Effector memory CD4-positive, alpha-beta T cell (primary cell): ENCODE results near the gene TMEM107.
"Not testable (repeated sequence)": the region's sequence is repeated elsewhere in the genome, so short reads cannot be mapped to it uniquely, and the experiment has no call there.

ENCODE experiments used
- DNase-seq, 3 donors: peaks; one replicate each; pipeline ENCODE4 v3.0.0-alpha.2; 2020
- H3K27ac ChIP-seq: 2 replicates; pipeline ENCODE4 v1.7.0; 2013; ENCODE audit warnings: mild to moderate bottlenecking, low read length, moderate library complexity; ENCODE audit not compliant: insufficient read depth, poor library complexity, severe bottlenecking
- H3K27me3 ChIP-seq: replicated peaks from 2 replicates; pipeline ENCODE4 v1.7.0; 2013; ENCODE audit warnings: mild to moderate bottlenecking, low read length; ENCODE audit not compliant: insufficient read depth, control insufficient read depth, poor library complexity, severe bottlenecking
- H3K36me3 ChIP-seq: 2 replicates; pipeline ENCODE4 v1.7.0; 2013; ENCODE audit warnings: mild to moderate bottlenecking, low read length, moderate library complexity; ENCODE audit not compliant: control insufficient read depth, insufficient read depth
- H3K4me1 ChIP-seq: 2 replicates; pipeline ENCODE4 v1.7.0; 2013; ENCODE audit warnings: low read length, mild to moderate bottlenecking; ENCODE audit not compliant: control insufficient read depth, insufficient read depth, poor library complexity, severe bottlenecking
- H3K4me3 ChIP-seq: 2 replicates; pipeline ENCODE4 v1.7.0; 2013; ENCODE audit warnings: low read length, low read depth, mild to moderate bottlenecking; ENCODE audit not compliant: insufficient read depth, poor library complexity, severe bottlenecking
- H3K9me3 ChIP-seq: 2 replicates; pipeline ENCODE4 v1.7.0; 2013; ENCODE audit warnings: mild to moderate bottlenecking, low read length, moderate library complexity; ENCODE audit not compliant: control insufficient read depth
- total RNA-seq, 3 donors: gene quantifications; one replicate each; lab custom pipeline; 2026; lab: John Stamatoyannopoulos, UW

The TMEM107 gene
- total RNA-seq: 18.7 to 168 (median 54.6) reads per million in 3 donors

GRCh38 chr17:8176197-8176940 is at the start of gene TMEM107:
Gene TMEM107 (minus strand): TSS chr17:8176380. CDS start chr17:8176286, 94 bp downstream.
- peak within 1 kb of the TSS; percentile 81 for H3K27ac ChIP-seq
- H3K9me3 ChIP-seq: no peaks in the 10 kb centered on the region
- DNase-seq: peak; percentile 73 to 84 (median 78)

DNA sequence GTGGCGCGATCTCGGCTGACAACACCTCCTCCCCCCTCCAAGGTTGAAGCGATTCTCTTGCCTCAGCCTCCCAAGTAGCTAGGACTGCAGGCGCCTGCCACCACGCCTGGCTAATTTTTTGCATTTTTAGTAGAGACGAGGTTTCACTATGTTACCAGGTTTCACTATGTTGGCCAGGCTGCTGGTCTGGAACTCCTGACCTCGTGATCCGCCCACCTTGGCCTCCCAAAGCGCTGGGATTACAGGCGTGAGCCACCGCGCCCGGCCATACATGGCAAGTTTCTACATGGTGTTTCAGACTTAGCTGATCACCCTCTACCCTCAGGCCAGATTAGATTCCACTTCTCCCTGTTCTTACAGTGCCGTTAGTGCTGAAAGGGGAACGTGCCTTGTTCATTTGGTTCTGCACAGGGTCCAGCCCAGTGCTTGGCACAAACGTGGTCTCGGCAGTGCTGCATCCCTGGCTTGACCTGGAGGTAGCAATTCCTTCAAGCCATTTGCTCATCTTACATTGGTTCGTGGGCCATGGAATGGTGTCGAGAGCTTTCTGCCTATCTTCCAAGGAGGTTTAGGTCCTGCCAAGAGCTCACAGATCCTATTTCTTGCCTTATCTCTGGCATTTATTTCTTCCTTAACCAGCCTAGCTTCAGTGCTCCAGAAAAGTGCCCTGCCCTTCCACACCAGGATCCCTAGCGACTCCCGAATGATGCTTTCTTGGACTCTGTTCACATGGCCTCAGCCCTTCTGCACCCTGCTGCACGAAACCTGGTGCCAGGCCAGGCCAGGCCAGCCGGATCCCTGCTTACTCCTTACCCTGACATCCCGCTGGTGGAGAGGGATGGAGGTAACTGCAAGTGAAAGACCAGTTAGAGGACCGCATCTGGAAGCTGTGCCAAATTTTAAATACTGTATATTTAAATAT is 49.0 kb upstream of the TMEM107 start:
- Histone ChIP-seq H3K27ac (no peak overlapping the region), H3K4me3 (no peak overlapping the region), H3K27me3 (no peaks in the 10 kb centered on the region), H3K36me3 (peaks cover 28% of the 10 kb centered on the region), H3K9me3 (no peaks in the 10 kb centered on the region), H3K4me1 (peaks cover 15% of the 10 kb centered on the region)
- DNase-seq: no peak

More at GRCh38 chr17:8176197-8176940, at the start of gene TMEM107:
- H3K4me1 ChIP-seq: peaks cover 31% of the 10 kb centered on the region
- H3K36me3 ChIP-seq: no peaks in the 10 kb centered on the region
- H3K27me3 ChIP-seq: no peaks in the 10 kb centered on the region
- H3K4me3 ChIP-seq: peak within 1 kb of the TSS; percentile 61

GRCh38 chr17:8223356-8224126 is 47.4 kb upstream of the TMEM107 start:
- no peaks in the 10 kb centered on the region for H3K9me3 ChIP-seq
- H3K4me1 ChIP-seq: peaks cover 15% of the 10 kb centered on the region
- H3K27me3 ChIP-seq: no peaks in the 10 kb centered on the region
- DNase-seq: peak in 2 of 3 donors; percentile 23 to 24
- H3K4me3 ChIP-seq: peak overlapping the region; percentile 73
- H3K27ac ChIP-seq: peak overlapping the region; percentile 88
- peaks cover 18% of the 10 kb centered on the region for H3K36me3 ChIP-seq

- Histone ChIP-seq H3K4me1 (peaks cover 15% of the 10 kb centered on the region), H3K4me3 (peak overlapping the region; percentile 73), H3K9me3 (no peaks in the 10 kb centered on the region), H3K27ac (peak overlapping the region; percentile 88), H3K36me3 (peaks cover 10% of the 10 kb centered on the region), H3K27me3 (no peaks in the 10 kb centered on the region)
- peak; percentile 76 to 83 (median 81) for DNase-seq
Measured at GRCh38 chr17:8222630-8223355, 46.6 kb upstream of the TMEM107 start.

DNA sequence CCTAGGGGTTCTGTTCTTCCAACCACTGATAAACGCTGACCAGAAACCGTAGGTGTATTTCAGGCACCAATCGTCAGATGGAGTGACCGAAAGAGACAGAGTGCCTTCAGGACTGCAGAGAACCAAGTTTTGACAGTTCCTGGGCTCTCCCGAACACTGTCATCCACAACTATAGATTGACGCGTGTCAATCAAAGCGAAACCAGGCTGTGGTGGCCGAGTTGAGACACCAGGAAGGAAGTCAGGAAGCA is 46.1 kb upstream of the TMEM107 start:
- H3K4me3 ChIP-seq: peak overlapping the region; percentile 73
- H3K36me3 ChIP-seq: peaks cover 5% of the 10 kb centered on the region
- H3K4me1 ChIP-seq: peaks cover 15% of the 10 kb centered on the region
- H3K27me3 ChIP-seq: no peaks in the 10 kb centered on the region
- no peaks in the 10 kb centered on the region for H3K9me3 ChIP-seq
- peak overlapping the region; percentile 88 for H3K27ac ChIP-seq
- peak in 2 of 3 donors; percentile 76 to 82 for DNase-seq

DNA sequence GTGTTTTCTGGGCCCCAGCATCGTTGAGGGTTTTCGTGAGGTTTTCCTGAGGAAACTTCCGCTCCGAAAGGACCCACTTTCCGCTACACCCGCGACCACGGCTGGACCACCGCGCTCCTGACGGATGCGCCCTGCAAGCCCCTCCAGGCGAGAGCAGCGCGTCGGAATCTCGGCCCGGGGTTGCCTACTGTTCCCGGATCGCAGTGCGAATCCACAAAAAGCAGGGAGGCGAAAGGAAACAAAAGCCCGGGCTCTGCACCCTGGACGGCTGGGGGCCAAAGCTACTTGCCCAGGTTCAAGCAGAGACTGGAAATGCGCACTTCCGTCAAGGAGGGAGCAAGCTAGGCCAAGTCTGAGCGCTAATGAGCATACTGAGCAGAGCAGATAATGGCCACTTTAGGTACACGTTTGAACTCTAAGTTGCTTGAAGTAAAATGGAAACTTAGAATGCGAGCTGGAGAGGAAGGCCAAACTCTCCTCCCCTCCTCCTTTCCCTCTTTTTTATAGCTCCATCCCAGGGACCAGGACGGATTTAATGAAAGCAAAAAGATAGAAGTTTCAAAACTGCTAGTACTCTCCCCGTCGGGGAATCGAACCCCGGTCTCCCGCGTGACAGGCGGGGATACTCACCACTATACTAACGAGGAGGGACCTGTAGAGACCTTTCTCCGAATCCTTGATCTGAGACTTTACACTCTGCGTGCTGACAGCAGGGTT is 45.6 kb upstream of the TMEM107 start:
- peaks cover 15% of the 10 kb centered on the region for H3K4me1 ChIP-seq
- peak overlapping the region; percentile 88 for H3K27ac ChIP-seq
- DNase-seq: peak in 2 of 3 donors; percentile 78 to 84
- peak overlapping the region; percentile 73 for H3K4me3 ChIP-seq
- peaks cover 5% of the 10 kb centered on the region for H3K36me3 ChIP-seq
- H3K27me3 ChIP-seq: no peaks in the 10 kb centered on the region
- H3K9me3 ChIP-seq: no peaks in the 10 kb centered on the region

GRCh38 chr17:8220783-8221662 is 44.8 kb upstream of the TMEM107 start:
- Histone ChIP-seq H3K27me3 (no peaks in the 10 kb centered on the region), H3K27ac (peak overlapping the region; percentile 88)
- DNase-seq: peak; percentile 74 to 84 (median 78)

GRCh38 chr17:8214000-8214399 is 37.8 kb upstream of the TMEM107 start:
- not testable (repeated sequence) for H3K27me3 ChIP-seq

More at GRCh38 chr17:8220783-8221662, 44.8 kb upstream of the TMEM107 start:
- Histone ChIP-seq H3K4me1 (peaks cover 15% of the 10 kb centered on the region), H3K36me3 (peaks cover 5% of the 10 kb centered on the region), H3K9me3 (no peaks in the 10 kb centered on the region), H3K4me3 (peak overlapping the region; percentile 73)

More at GRCh38 chr17:8214000-8214399, 37.8 kb upstream of the TMEM107 start:
- DNase-seq, H3K4me1 ChIP-seq, H3K9me3 ChIP-seq, H3K4me3 ChIP-seq, H3K36me3 ChIP-seq, H3K27ac ChIP-seq: not testable (repeated sequence)
